K562 (cell line): ENCODE measurements around the gene ABCA7. TPM values are rescaled to one million over a fixed set of nuclear protein-coding genes. Genes with fewer than 3 reads are reported as not detected.

Source experiments
- BACH1 ChIP-seq: fragments of 200-800 bp; sonication (Bioruptor generic); IDR thresholded peaks from 2 replicates; pipeline ENCODE4 v1.6.1; 2016; ENCODE audit warnings: missing genetic modification characterization, missing compliant biosample characterization
- E2F3 ChIP-seq: fragments of 250-450 bp; sonication (Bioruptor Pico); IDR thresholded peaks from 2 replicates; pipeline ENCODE4 v1.4.0; 2020; ENCODE audit warnings: mild to moderate bottlenecking
- FOXA3 ChIP-seq, 2 experiments: fragments of 450-650 bp in 1 of 2; sonication (generic) in 1 of 2; formaldehyde crosslinking; IDR thresholded peaks in 1 of 2; conservative IDR thresholded peaks in 1 of 2; 2 replicates each; pipeline versions ENCODE4 v1.4.0 to v1.8.0; 2020 to 2022; ENCODE audit warnings: mild to moderate bottlenecking in 2 of 2, missing genetic modification reagents in 1 of 2
- HDGF ChIP-seq: fragments of 450-650 bp; IDR thresholded peaks from 2 replicates; pipeline ENCODE4 v1.6.1; 2016
- MED1 ChIP-seq: sonication (generic); formaldehyde crosslinking; IDR thresholded peaks from 2 replicates; pipeline ENCODE4 v1.8.1; 2023; ENCODE audit warnings: missing genetic modification reagents, borderline replicate concordance
- MNT ChIP-seq, 2 experiments: fragments of 450-650 bp; conservative IDR thresholded peaks; 2 replicates each; pipeline ENCODE4 v1.6.1; 2017; ENCODE audit warnings: mild to moderate bottlenecking in 2 of 2, moderate library complexity in 2 of 2
- MXD1 ChIP-seq: fragments of 250-450 bp; sonication (Bioruptor Pico); IDR thresholded peaks from 2 replicates; pipeline ENCODE4 v1.8.0; 2021; ENCODE audit warnings: borderline replicate concordance, mild to moderate bottlenecking, moderate library complexity; ENCODE audit not compliant: poor library complexity, severe bottlenecking
- NKRF ChIP-seq: fragments of 450-650 bp; IDR thresholded peaks from 2 replicates; pipeline ENCODE4 v1.6.1; 2016; ENCODE audit warnings: borderline replicate concordance
- PHTF2 ChIP-seq: fragments of 250-450 bp; sonication (Bioruptor Pico); IDR thresholded peaks from 2 replicates; pipeline ENCODE4 v1.5.0; 2021; ENCODE audit warnings: mild to moderate bottlenecking
- RBM34 ChIP-seq: fragments of 200-400 bp; formaldehyde crosslinking; IDR thresholded peaks from 2 replicates; pipeline ENCODE4 v1.6.1; 2018; ENCODE audit warnings: low read length, borderline replicate concordance; ENCODE audit not compliant: insufficient read depth
- STAG1 ChIP-seq: sonication (generic); formaldehyde crosslinking; IDR thresholded peaks from 2 replicates; pipeline ENCODE4 v1.5.0; 2020; ENCODE audit warnings: missing genetic modification reagents, borderline replicate concordance
- TOE1 ChIP-seq, 2 experiments: fragments of 450-650 bp in 1 of 2; sonication (generic) in 1 of 2; formaldehyde crosslinking in 1 of 2; IDR thresholded peaks; 2 replicates each; pipeline versions ENCODE4 v1.7.1 to v1.8.0; 2016 to 2022; ENCODE audit warnings: borderline replicate concordance in 2 of 2, mild to moderate bottlenecking in 2 of 2, antibody characterized with exemption in 1 of 2, inconsistent platforms in 1 of 2, low read depth in 1 of 2, missing genetic modification reagents in 1 of 2, moderate library complexity in 1 of 2
- ZFP1 ChIP-seq: fragments of 450-650 bp; formaldehyde crosslinking; IDR thresholded peaks from 2 replicates; pipeline ENCODE4 v1.4.0; 2020; ENCODE audit warnings: mild to moderate bottlenecking, mixed read lengths
- polyA plus RNA-seq, 8 experiments: library from polyadenylated mRNA; depleted of rRNA in 4 of 8; stranded (reverse) in 5 of 8; unstranded in 3 of 8; fragments of >200 nt; fragmentation: Nextera tagmentation in 2 of 8; fragmentation: Illumina TruSeq in 1 of 8; extraction: Ambion mirVana in 2 of 8; extraction: Trizol in 1 of 8; gene quantifications; 2 replicates each; pipeline versions ENCODE4 v1.2.1 to v1.2.3, GENCODE V29; 2011 to 2014; ENCODE audit warnings: inconsistent platforms in 1 of 8, missing spikeins in 1 of 8
- total RNA-seq, 7 experiments: library from RNA; depleted of rRNA in 6 of 7; stranded (reverse); fragments of >200 nt in 6 of 7; fragmentation: Illumina TruSeq in 2 of 7; extraction: Trizol in 2 of 7; gene quantifications; 2 replicates each; pipeline versions ENCODE4 v1.2.1 to v1.2.3, GENCODE V29; 2011 to 2021; ENCODE audit warnings: low replicate concordance in 1 of 7
- TF ChIP-seq, protein P1 (sequence below): sonication (generic); formaldehyde crosslinking; IDR thresholded peaks from 2 replicates; pipeline ENCODE4 v1.9.0; 2022; ENCODE audit warnings: mild to moderate bottlenecking, missing genetic modification reagents
- TF ChIP-seq, protein P2 (sequence below), 2 experiments: IDR thresholded peaks; 2 replicates each; pipeline ENCODE4 v1.6.1; 2011; ENCODE audit warnings: borderline replicate concordance in 1 of 2, control low read depth in 1 of 2, low read depth in 1 of 2, low read length in 1 of 2, mild to moderate bottlenecking in 1 of 2, mixed read lengths in 1 of 2, moderate library complexity in 1 of 2; ENCODE audit not compliant: insufficient read depth in 1 of 2, insufficient read length in 1 of 2, poor library complexity in 1 of 2, severe bottlenecking in 1 of 2; ENCODE audit errors: extremely low read depth in 1 of 2
- TF ChIP-seq, protein P3 (sequence below): sonication (generic); formaldehyde crosslinking; IDR thresholded peaks from 2 replicates; pipeline ENCODE4 v1.8.0; 2022; ENCODE audit warnings: missing genetic modification reagents, mild to moderate bottlenecking, moderate library complexity, borderline replicate concordance
- TF ChIP-seq, protein P4 (sequence below): sonication (generic); formaldehyde crosslinking; IDR thresholded peaks from 2 replicates; pipeline ENCODE4 v1.9.0; 2022; ENCODE audit warnings: mild to moderate bottlenecking, missing genetic modification reagents

The ABCA7 gene
- total and polyA plus RNA-seq, 9 of the 15 experiments (the other 6 are each of a cell fraction or from before 2014, with no cell fraction given), result 2.3 to 96.1 (median 31.2) TPM

- TF ChIP-seq TOE1 (IDR thresholded peaks at IDR 0.05; ENCODE audit: borderline replicate concordance), result no peak
- TF ChIP-seq TOE1 (CRISPR knock-in tag; IDR thresholded peaks at IDR 0.05; ENCODE audit: borderline replicate concordance, low read depth), result 0 out of 2 replicates have a peak, but pooled peaks have one; percentile 33
- TF ChIP-seq, protein P1, sequence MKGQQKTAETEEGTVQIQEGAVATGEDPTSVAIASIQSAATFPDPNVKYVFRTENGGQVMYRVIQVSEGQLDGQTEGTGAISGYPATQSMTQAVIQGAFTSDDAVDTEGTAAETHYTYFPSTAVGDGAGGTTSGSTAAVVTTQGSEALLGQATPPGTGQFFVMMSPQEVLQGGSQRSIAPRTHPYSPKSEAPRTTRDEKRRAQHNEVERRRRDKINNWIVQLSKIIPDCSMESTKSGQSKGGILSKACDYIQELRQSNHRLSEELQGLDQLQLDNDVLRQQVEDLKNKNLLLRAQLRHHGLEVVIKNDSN (CRISPR knock-in tag), result peak; percentile 80
- TF ChIP-seq BACH1 (tag), result no peak
- peak in 1 of 2 experiments; percentile 60; a peak in 1 of 4 replicates for TF ChIP-seq FOXA3 (CRISPR knock-in tag; conservative IDR thresholded peaks at IDR 0.05 in 1 of 2, IDR thresholded peaks at IDR 0.05 in 1 of 2)
- TF ChIP-seq, protein P2, sequence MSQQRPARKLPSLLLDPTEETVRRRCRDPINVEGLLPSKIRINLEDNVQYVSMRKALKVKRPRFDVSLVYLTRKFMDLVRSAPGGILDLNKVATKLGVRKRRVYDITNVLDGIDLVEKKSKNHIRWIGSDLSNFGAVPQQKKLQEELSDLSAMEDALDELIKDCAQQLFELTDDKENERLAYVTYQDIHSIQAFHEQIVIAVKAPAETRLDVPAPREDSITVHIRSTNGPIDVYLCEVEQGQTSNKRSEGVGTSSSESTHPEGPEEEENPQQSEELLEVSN (IDR thresholded peaks at IDR 0.05; ENCODE audit: borderline replicate concordance in 1 of 2, extremely low read depth in 1 of 2, insufficient read depth in 1 of 2, insufficient read length in 1 of 2, low read depth in 1 of 2, low read length in 1 of 2, poor library complexity in 1 of 2, severe bottlenecking in 1 of 2), result peak in 1 of 2 experiments; percentile 13
- no peak for TF ChIP-seq PHTF2 (CRISPR knock-in tag)
- TF ChIP-seq MXD1 (CRISPR knock-in tag), result peak; percentile 77
- TF ChIP-seq MED1 (CRISPR knock-in tag), result 0 out of 2 replicates have a peak, but pooled peaks have one; percentile 38
- peak; percentile 89 for TF ChIP-seq NKRF
- TF ChIP-seq STAG1 (CRISPR knock-in tag), result no peak
- TF ChIP-seq, protein P3, sequence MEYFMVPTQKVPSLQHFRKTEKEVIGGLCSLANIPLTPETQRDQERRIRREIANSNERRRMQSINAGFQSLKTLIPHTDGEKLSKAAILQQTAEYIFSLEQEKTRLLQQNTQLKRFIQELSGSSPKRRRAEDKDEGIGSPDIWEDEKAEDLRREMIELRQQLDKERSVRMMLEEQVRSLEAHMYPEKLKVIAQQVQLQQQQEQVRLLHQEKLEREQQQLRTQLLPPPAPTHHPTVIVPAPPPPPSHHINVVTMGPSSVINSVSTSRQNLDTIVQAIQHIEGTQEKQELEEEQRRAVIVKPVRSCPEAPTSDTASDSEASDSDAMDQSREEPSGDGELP (CRISPR knock-in tag), result peak; percentile 69; the same call in 1 of the 2 replicates
- TF ChIP-seq ZFP1 (CRISPR knock-in tag), result no peak
- peak; percentile 82; the same call in 1 of the 2 replicates for TF ChIP-seq HDGF
- TF ChIP-seq E2F3, result no peak
- TF ChIP-seq, protein P4, sequence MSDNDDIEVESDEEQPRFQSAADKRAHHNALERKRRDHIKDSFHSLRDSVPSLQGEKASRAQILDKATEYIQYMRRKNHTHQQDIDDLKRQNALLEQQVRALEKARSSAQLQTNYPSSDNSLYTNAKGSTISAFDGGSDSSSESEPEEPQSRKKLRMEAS, result peak; percentile 92
- no peak for TF ChIP-seq RBM34
- TF ChIP-seq MNT (conservative IDR thresholded peaks at IDR 0.05), result peak; percentile 93 to 96
Observed at GRCh38 chr19:1082165-1082927, 42.4 kb downstream of the ABCA7 start (continued).
